Osteocyte (in vitro differentiated cells): ENCODE results near the gene F2RL1. TPM values are rescaled to one million over a fixed set of nuclear protein-coding genes. Genes with fewer than 3 reads are reported as not detected.
"Not testable (repeated sequence)": the region's sequence is repeated elsewhere in the genome, so short reads cannot be mapped to it uniquely, and the experiment has no call there.

Experiments
- DNase-seq: peaks from one replicate; pipeline ENCODE4 v3.0.0; 2021; ENCODE audit warnings: mixed read lengths; ENCODE audit not compliant: unreplicated experiment; ENCODE audit errors: extremely low spot score
- H3K27ac Mint-ChIP-seq: one replicate; pipeline ENCODE4 v1.8.0; 2021; ENCODE audit warnings: mild to moderate bottlenecking, mixed read lengths; ENCODE audit not compliant: unreplicated experiment
- H3K27me3 Mint-ChIP-seq: one replicate; pipeline ENCODE4 v1.8.0; 2021; ENCODE audit warnings: mixed read lengths; ENCODE audit not compliant: unreplicated experiment
- H3K36me3 Mint-ChIP-seq: one replicate; pipeline ENCODE4 v1.8.0; 2021; ENCODE audit warnings: mixed read lengths; ENCODE audit not compliant: unreplicated experiment
- H3K4me1 Mint-ChIP-seq: one replicate; pipeline ENCODE4 v1.8.0; 2021; ENCODE audit warnings: mixed read lengths; ENCODE audit not compliant: unreplicated experiment
- H3K4me3 Mint-ChIP-seq: one replicate; pipeline ENCODE4 v1.8.0; 2021; ENCODE audit warnings: mild to moderate bottlenecking, moderate library complexity, mixed read lengths; ENCODE audit not compliant: unreplicated experiment
- H3K9me3 Mint-ChIP-seq: one replicate; pipeline ENCODE4 v1.8.0; 2021; ENCODE audit warnings: mixed read lengths; ENCODE audit not compliant: unreplicated experiment
- CTCF ChIP-seq: fragments of 200-600 bp; sonication (generic); IDR thresholded peaks from 2 replicates; pipeline ENCODE4 v1.5.0; 2021; ENCODE audit warnings: antibody characterized with exemption, mild to moderate bottlenecking, moderate library complexity
- total RNA-seq: library from RNA; stranded (reverse); gene quantifications from 2 replicates; pipeline ENCODE4 v1.2.1, GENCODE V29; 2021

F2RL1 gene
- total RNA-seq, 1 donor from 2014 or later = 2.0 TPM

- H3K4me3 Mint-ChIP-seq = no peak overlapping the region
- no peak for TF ChIP-seq CTCF
- DNase-seq = no peak
- H3K27ac Mint-ChIP-seq = no peak overlapping the region
- no peaks in the 10 kb centered on the region for H3K36me3 Mint-ChIP-seq
- H3K4me1 Mint-ChIP-seq = peaks cover 21% of the 10 kb centered on the region
- H3K27me3 Mint-ChIP-seq = no peaks in the 10 kb centered on the region
- no peaks in the 10 kb centered on the region for H3K9me3 Mint-ChIP-seq
These were observed 10.6 kb upstream of the F2RL1 start for GRCh38 chr5:76808141-76808691.

GRCh38 chr5:76809141-76809540 lies 9.7 kb upstream of the F2RL1 start:
- Mint-ChIP-seq H3K4me3 (no peak overlapping the region), H3K4me1 (peaks cover 23% of the 10 kb centered on the region), H3K36me3 (no peaks in the 10 kb centered on the region), H3K9me3 (no peaks in the 10 kb centered on the region), H3K27me3 (no peaks in the 10 kb centered on the region), H3K27ac (no peak overlapping the region)
- no peak for TF ChIP-seq CTCF
- no peak for DNase-seq

GRCh38 chr5:76810236-76810635 lies 8.6 kb upstream of the F2RL1 start:
- no peak overlapping the region for H3K27ac Mint-ChIP-seq
- H3K36me3 Mint-ChIP-seq = no peaks in the 10 kb centered on the region
- DNase-seq = no peak
- no peaks in the 10 kb centered on the region for H3K27me3 Mint-ChIP-seq
- H3K4me3 Mint-ChIP-seq = no peak overlapping the region
- no peaks in the 10 kb centered on the region for H3K9me3 Mint-ChIP-seq
- peaks cover 25% of the 10 kb centered on the region for H3K4me1 Mint-ChIP-seq
- TF ChIP-seq CTCF = no peak

DNA sequence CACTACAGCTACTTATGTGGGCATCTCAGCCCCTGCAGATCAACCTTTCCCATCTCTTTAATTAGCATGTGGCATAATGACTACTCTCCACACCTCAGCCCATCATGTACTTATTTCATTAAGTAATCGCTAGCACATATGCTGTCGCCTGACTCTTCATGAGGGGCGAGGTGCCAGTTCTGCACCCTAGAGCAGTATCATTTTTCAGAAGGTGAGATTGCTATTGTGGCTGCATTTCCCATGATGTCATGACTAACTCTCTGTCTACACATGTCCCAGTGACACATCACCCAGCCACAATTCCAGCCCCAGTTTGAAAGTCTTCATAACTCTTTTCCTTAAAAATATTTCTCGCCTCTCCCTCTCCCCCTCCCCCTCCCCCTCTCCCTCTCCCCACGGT lies 7.6 kb upstream of the F2RL1 start:
- no peaks in the 10 kb centered on the region for H3K27me3 Mint-ChIP-seq
- H3K9me3 Mint-ChIP-seq = no peaks in the 10 kb centered on the region
- H3K4me1 Mint-ChIP-seq = peaks cover 18% of the 10 kb centered on the region
- DNase-seq = no peak
- no peaks in the 10 kb centered on the region for H3K36me3 Mint-ChIP-seq
- H3K4me3 Mint-ChIP-seq = no peak overlapping the region
- no peak for TF ChIP-seq CTCF
- no peak overlapping the region for H3K27ac Mint-ChIP-seq

GRCh38 chr5:76812209-76812608 lies 6.6 kb upstream of the F2RL1 start:
- DNase-seq, H3K27ac Mint-ChIP-seq, H3K9me3 Mint-ChIP-seq, H3K4me3 Mint-ChIP-seq, H3K27me3 Mint-ChIP-seq, H3K36me3 Mint-ChIP-seq: not testable (repeated sequence)
- peaks cover 11% of the 10 kb centered on the region for H3K4me1 Mint-ChIP-seq
